Occipital lobe (tissue), 2 donors: ENCODE results near the gene DMRT1. TPM values are rescaled to one million over a fixed set of nuclear protein-coding genes. Genes with fewer than 3 reads are reported as not detected.

ENCODE experiments used
- DNase-seq: peaks from one replicate; lab custom pipeline; 2025; lab: John Stamatoyannopoulos, UW
- total RNA-seq: library from RNA; depleted of rRNA; stranded (reverse); fragments of >200 nt; gene quantifications from one replicate; pipeline ENCODE4 v1.2.3, GENCODE V29; 2014

The DMRT1 gene
- total RNA-seq, 1 donor from 2014 or later = 0.62 TPM

DNA sequence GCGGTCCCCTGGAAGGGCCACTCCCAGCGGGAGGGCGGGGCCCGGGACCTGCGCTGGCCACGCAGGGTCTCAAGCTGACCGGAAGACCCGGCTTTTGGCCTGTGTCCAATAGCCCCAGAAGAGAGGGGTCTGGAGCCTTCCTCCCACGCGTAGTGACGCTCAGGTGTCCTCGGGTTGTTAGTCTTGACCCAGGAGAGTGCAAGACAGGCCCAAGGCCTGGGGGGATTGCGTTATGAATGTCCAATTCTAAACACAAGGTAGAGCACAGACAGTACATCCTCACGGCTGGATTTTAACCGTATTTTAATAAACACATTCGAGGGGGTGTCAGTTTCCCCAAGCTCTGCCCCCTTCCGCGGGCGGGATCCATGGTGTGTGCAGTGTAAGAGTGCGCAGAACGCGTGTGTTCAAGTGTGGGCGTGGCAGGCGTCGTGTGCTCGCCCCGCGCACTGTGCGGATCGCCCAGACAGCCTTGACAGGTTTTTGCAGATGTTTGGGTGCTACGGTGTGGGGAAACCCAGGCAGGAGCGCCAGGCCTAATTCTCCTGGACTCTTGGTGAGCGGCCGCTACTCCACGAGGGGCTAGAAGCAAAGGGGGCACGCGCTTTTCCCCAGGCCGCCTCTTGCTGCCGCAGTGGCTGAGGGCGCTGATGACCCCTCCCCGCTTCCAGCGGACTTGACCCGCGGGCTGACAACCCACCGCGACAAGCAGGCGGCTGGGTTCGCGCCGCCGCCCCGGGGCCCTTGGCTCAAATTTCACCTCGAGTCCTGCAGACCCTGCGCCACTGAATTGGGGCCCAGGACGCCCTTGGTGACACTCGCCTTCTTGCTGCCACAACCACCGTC, 128.9 kb downstream of the DMRT1 start:
- no peak for DNase-seq

DNA sequence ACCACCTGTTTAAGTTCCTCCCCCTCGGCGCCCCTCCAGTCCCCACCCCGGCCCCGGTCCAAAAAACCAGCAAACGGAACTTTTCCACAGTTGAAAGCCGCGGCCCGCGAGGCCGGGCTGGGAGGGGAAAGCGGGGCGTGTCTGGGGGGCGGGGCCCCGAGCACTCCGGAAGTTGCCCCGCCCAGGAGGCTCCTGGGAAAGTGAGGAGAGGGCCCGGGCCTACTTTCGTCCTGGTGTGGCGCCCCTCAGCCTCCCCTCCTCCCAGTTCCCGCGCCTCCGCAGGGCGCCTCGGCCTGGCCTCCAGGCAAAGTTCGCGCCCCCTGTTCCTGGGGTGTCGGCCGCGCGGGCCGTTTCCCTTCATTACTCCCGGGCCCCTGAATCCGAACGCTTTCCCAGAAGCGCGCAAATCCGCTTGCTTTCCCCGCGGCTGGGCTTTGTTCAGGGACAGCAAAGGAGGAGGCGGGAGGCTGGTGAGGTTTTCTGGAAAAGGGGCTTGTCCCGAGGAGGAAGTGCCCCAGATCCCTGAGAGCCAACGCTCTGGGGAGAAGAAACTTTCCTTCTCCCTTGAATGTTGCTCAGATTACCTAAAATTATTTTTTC, 130.5 kb downstream of the DMRT1 start:
- no peak for DNase-seq

DNA sequence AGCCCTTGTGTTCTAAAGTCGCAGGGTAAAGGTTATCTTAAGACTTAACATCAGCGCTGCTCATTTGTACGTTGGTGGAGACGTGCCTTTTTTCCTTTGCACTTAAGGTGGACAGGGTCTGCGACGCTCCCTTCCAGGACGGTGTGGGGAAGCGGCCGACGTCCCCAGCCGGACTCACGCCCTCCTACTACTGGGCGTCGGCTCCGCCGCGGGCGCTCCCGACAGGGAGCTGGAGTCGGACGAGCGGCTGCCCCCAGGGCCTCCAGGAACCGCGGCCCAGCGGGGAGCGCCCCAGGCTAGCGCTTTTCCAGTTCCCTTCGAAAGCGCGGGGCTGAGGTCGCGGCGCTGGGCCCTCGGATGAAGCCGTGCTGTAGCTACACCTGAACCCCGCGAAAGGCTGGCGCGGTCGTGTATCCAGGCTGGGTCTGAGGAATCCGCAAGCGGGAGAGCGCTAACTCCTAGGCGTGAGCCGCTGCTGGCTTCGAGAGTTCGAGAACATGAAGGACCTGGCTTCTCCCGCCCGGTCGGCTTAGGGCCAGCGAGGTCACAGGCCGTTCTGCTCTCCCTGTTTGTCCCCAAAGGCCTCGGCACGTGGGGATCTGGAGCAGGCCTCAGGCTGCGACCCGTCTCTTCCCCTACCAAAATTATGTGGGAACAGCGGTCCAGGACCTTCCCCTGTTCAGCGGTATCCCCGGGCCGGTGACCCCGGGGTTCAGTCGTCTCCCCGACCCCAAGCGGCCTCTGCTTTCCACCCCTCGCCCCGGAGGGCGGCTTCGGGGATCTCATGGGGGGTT, 131.2 kb downstream of the DMRT1 start:
- DNase-seq = no peak

DNA sequence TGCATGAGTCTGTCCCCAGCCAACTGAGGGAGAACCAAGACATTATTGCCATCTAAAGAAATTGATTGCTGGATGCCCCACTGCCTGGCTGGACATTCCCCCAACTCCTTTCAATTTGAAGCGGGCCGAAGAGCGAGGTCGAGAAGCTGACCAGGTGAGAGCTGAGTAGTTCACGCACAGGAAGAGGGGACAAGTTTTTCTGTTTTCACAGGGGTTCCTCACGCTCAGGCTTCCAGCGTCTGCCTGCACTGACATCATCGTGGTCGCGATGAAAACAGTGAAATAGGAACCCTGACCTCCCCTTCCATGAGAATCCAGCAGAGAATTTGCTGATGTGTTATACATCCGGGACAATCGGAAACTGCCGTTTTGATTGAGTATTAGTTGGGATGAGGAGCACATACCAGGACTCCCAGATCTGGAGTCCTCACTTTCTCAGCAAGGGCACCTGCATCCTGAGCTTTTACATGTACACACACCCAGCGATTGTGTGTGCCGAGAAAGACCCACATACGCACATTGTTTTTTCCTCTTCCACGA, 131.9 kb downstream of the DMRT1 start:
- no peak for DNase-seq

DNA sequence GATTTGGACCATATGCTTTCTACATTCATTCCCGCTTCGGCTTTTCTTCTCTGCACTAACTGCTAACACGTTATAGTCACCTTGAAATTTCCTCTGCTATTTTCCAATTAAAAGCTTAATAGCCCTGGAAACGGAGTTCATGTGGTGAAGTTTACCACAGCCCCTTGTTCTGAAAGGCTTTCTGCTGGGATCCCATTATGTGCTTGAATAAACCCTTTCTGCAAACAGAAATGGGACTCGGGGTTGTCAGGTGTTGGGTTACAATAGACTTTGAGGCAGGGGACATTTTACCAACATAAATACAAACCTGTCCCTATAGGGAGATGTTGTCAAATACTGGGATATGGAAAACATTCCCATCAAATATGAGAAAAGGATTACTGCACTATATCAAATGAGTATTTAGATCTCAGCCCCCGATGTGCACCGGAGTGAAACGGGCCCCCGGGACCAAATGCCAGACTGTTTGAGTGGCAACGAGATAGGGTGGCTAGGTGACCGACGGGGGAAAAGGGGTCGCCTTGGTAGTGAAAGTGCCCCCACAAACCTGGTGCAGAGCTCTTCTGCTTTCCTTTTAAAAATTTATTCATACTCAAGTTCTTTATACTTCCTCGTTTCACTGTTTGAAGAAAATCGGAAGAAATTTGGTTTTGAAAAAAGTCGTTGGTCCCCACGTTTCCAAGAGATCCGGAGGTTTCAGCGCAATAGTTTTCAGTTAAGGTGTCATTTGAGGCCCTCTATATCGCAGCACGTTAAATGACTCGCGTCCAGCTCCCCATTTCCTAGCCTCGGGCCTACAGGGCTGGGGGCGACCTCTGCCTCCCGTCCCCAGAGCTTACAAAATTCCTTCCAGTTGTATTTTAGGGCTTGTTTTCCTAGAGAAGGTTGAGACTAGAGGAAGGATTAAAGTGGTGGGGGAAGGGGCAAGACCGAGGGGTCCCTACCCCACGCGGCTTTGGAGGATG, 132.8 kb downstream of the DMRT1 start:
- no peak for DNase-seq

DNA sequence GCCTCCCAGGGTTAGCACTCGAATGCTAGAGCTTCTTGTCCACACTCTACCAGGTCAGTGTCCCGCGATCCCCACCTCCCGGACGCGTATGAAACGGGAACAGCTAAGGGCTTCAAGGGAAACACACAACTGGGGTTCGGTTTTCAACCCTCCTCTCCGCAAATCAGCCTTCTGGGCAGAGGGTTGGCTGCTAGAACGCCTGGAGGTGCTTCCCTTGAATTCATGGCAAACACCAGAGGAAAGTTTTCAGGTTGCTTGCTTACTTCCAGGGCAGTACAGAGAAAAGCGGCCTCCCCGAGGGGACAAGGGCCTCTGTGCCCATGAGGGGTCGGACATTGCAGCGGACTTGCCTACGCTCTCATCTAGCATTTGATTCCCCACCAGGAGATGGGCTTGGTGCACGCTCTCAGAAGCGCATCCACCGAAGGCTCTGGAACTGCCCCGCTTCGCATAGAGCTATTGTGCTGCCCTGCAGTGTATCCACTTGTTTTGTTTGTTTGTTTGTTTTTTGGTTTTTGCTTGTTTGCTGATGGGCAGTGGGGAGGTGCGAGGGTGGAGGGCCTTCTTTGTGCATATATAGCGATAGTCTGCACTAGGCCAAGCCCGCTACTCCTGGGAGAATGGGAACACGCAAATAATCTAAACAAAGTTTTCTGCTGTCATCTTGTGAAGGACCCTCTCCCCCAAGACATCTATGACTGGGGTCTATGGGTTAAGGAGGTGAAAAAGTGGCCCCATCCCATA, 133.7 kb downstream of the DMRT1 start:
- no peak for DNase-seq

GRCh38 chr9:975740-976257, 134.3 kb downstream of the DMRT1 start:
- DNase-seq = no peak

GRCh38 chr9:976258-976942, 134.9 kb downstream of the DMRT1 start, which contains the start of gene DMRT3:
Gene DMRT3 (plus strand): TSS chr9:976655. CDS start chr9:977002, 347 bp downstream.
- DNase-seq = no peak

GRCh38 chr9:976943-977837, 135.7 kb downstream of the DMRT1 start:
- DNase-seq = no peak

DNA sequence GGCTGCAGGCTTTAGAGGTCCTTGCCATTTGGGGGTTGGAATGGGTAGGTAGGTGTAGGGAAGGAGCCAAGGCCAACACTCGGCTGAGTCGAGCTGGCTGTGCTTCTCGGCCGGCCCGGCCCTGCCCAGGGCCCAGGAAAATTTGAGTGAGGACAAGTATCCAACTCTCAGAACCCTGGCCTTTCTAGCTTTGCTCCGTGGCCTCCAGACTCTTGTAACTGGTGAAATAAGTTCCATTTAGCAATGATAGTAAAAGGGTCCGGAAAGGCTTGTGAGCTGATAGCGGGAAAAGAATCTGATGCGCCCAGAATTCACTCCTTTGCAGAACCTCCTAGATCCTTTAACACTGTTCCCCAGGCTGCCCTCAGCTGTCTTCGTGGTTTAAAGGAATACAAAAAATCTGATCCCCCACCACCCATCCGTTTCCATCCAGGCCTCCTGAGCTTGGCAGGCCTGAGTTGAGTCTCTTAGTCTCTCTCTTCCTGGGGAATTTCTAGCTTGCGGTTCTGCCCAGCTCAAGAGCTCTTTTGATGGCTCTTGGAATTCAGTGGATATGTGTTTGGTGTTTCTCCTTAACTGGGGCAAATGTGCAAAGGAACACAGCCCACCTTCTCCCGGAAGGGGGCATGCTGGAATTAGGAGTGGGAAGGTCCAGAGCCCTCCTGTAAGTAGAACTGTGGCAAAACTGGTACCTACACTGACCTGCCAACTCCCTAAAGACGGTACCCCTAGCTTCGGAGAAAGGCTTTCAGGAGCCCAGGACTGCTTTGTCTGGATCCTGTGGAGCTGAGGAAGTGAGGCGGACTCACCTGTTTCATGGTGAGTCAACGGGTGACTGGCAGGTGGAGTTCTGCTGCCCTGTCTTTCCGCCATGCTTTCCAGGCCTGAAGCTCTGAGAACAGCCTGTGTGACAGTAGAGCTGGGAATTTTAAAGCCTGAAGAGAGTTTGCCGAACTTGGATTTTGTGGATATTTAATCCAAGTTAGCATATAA, 136.6 kb downstream of the DMRT1 start:
- DNase-seq = no peak

GRCh38 chr9:979983-980382, 138.5 kb downstream of the DMRT1 start:
- DNase-seq = no peak

- DNase-seq = no peak
Measured at GRCh38 chr9:980640-981039, 139.1 kb downstream of the DMRT1 start.

- DNase-seq = no peak
Measured at GRCh38 chr9:981491-981898, 140.0 kb downstream of the DMRT1 start.

DNA sequence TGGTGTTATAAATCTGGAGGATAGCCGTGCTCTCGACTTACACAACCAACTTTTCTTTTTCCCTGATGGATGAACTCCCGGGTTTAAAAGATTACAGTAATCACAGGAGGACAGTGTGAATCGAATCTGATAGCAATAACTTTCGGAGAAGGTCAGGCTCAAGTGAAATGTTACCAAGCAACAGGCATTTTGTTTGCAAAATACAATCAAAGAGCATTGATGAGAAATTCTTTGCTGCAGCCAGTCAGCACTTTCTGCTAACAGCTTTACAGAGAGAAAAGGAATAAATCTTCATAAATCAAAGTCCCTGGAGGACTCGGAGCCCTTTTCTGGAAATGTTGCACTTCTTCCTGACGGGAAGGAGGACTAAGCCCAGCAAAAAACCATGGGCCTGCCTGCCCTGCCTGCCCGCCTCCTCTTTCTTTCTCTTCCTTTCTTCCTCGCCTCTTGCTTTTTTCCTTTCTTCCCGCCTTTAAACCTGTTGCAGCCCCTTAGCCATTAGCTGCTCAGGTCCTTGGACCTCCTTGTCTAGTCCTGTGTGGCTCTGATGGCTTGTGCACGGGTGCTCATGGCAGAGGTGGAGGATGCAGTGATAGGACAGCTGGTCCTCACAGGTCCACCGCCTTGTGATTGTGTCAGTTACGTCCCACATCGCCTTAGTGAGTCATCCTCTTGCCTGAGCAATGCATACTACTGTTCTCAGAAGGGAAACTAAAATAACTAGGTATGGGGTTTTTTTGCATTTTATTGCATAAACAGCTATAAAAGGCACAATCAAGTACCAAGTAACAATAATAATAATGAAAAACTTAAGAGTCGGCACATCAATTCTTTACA, 141.1 kb downstream of the DMRT1 start:
- DNase-seq = no peak

- no peak for DNase-seq
Measured at GRCh38 chr9:994005-994404, 152.5 kb downstream of the DMRT1 start.

DNA sequence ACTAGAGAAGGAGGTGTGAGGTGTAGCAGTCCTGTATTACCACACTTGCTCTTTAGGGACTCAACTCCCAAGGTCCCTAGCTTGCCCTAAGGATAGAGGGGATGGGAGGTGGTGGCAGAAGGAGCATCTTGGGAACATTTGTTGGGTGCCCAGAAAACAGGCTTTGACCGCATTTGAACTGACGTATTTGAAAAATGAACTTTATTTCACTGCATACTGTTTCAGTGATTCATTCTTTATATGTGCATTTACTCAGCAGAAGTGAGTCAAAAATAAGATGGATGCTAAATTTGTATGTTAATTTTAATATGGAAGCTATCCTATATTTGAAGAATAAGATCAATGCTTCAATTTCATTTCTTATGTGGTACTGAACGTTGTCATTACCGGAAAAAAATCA, 153.7 kb downstream of the DMRT1 start:
- DNase-seq = no peak
